Hematopoietic multipotent progenitor cell treated with erythropoietin and hydrocortisone succinate and interleukin-3 and kit ligand, for 8 days (in vitro differentiated cells): ENCODE results near the gene TRERF1.
A peak's percentile ranks its signal among the peaks of the same experiment; 100 is the strongest.

Experiments used
- DNase-seq: peaks from one replicate; pipeline ENCODE4 v3.0.0-alpha.2; 2015

The TRERF1 gene

GRCh38 chr6:42363926-42364849, 87.5 kb downstream of the TRERF1 start:
- DNase-seq = no peak

- DNase-seq = no peak
Measured at GRCh38 chr6:42361036-42361435, 90.7 kb downstream of the TRERF1 start.

GRCh38 chr6:42359021-42359420, 92.7 kb downstream of the TRERF1 start:
- DNase-seq = no peak

- DNase-seq = no peak
Measured at GRCh38 chr6:42355416-42355815, 96.3 kb downstream of the TRERF1 start.

GRCh38 chr6:42354702-42355101, 97.0 kb downstream of the TRERF1 start:
- no peak for DNase-seq

GRCh38 chr6:42352856-42353564, 98.7 kb downstream of the TRERF1 start:
- no peak for DNase-seq

- DNase-seq = no peak
Measured at GRCh38 chr6:42350911-42351310, 100.8 kb downstream of the TRERF1 start.

GRCh38 chr6:42349753-42350511, 101.8 kb downstream of the TRERF1 start:
- no peak for DNase-seq

- no peak for DNase-seq
Measured at GRCh38 chr6:42347456-42347855, 104.3 kb downstream of the TRERF1 start.

- no peak for DNase-seq
Measured at GRCh38 chr6:42345696-42346416, 105.9 kb downstream of the TRERF1 start.

GRCh38 chr6:42344756-42345155, 107.0 kb downstream of the TRERF1 start:
- DNase-seq = no peak

GRCh38 chr6:42341771-42342553, 109.8 kb downstream of the TRERF1 start:
- no peak for DNase-seq

- DNase-seq = no peak
Measured at GRCh38 chr6:42341221-42341620, 110.5 kb downstream of the TRERF1 start.

GRCh38 chr6:42340511-42340910, 111.2 kb downstream of the TRERF1 start:
- DNase-seq = no peak

- DNase-seq = no peak
Measured at GRCh38 chr6:42339991-42340401, 111.7 kb downstream of the TRERF1 start.

GRCh38 chr6:42338744-42339222, 112.9 kb downstream of the TRERF1 start:
- DNase-seq = peak; percentile 74

- no peak for DNase-seq
Measured at GRCh38 chr6:42337985-42338743, 113.6 kb downstream of the TRERF1 start.

- DNase-seq = no peak
Measured at GRCh38 chr6:42336431-42336830, 115.3 kb downstream of the TRERF1 start.

- DNase-seq = no peak
Measured at GRCh38 chr6:42335896-42336295, 115.8 kb downstream of the TRERF1 start.

- DNase-seq = no peak
Measured at GRCh38 chr6:42334870-42335269, 116.9 kb downstream of the TRERF1 start.

GRCh38 chr6:42333612-42334011, 118.1 kb downstream of the TRERF1 start:
- peak; percentile 9 for DNase-seq
